22Rv1 (cell line): Measurements from ENCODE around the gene PGLYRP1.

ENCODE experiments used
- CTCF ChIP-seq: fragments of 450-650 bp; IDR thresholded peaks from 2 replicates; pipeline ENCODE4 v1.5.1; 2017; ENCODE audit warnings: mild to moderate bottlenecking
- ZFX ChIP-seq: fragments of 450-650 bp; IDR thresholded peaks from 2 replicates; pipeline ENCODE4 v1.6.1; 2017; ENCODE audit warnings: antibody characterized with exemption, borderline replicate concordance

- TF ChIP-seq CTCF = no peak
- TF ChIP-seq ZFX = no peak
Measured at GRCh38 chr19:45976178-45976577, 46.7 kb downstream of the PGLYRP1 start.
